Chondrocyte (in vitro differentiated cells): Measurements from ENCODE around the gene GABRB1. TPM values are rescaled to one million over a fixed set of nuclear protein-coding genes. Genes with fewer than 3 reads are reported as not detected.

Experiments
- DNase-seq: peaks from one replicate; pipeline ENCODE4 v3.0.0; 2021; ENCODE audit warnings: mixed read lengths, low spot score
- H3K27ac Mint-ChIP-seq: one replicate; pipeline ENCODE4 v1.8.0; 2021; ENCODE audit warnings: mild to moderate bottlenecking, moderate library complexity, mixed read lengths; ENCODE audit not compliant: unreplicated experiment
- H3K27me3 Mint-ChIP-seq: 2 replicates; pipeline ENCODE4 v1.8.0; 2021; ENCODE audit warnings: low read depth, mixed read lengths
- H3K36me3 Mint-ChIP-seq: 2 replicates; pipeline ENCODE4 v1.8.0; 2021; ENCODE audit warnings: low read depth, mixed read lengths
- H3K4me1 Mint-ChIP-seq: 2 replicates; pipeline ENCODE4 v1.8.0; 2021; ENCODE audit warnings: low read depth, mild to moderate bottlenecking, mixed read lengths
- H3K4me3 Mint-ChIP-seq: one replicate; pipeline ENCODE4 v1.8.0; 2021; ENCODE audit warnings: mild to moderate bottlenecking, moderate library complexity, mixed read lengths; ENCODE audit not compliant: unreplicated experiment
- H3K9me3 Mint-ChIP-seq: 2 replicates; pipeline ENCODE4 v1.8.0; 2021; ENCODE audit warnings: low read depth, mixed read lengths
- CTCF ChIP-seq: fragments of 200-600 bp; sonication (generic); IDR thresholded peaks from 2 replicates; pipeline ENCODE4 v1.5.0; 2021; ENCODE audit warnings: antibody characterized with exemption, mild to moderate bottlenecking, moderate library complexity
- total RNA-seq: library from RNA; stranded (reverse); gene quantifications from 3 replicates; pipeline ENCODE4 v1.2.1, GENCODE V29; 2021

Gene GABRB1
- total RNA-seq, 1 donor from 2014 or later: not detected

- no peak for DNase-seq
- TF ChIP-seq CTCF: no peak
- Mint-ChIP-seq H3K9me3 (no peaks in the 10 kb centered on the region), H3K27ac (peak overlapping the region; percentile 58), H3K4me3 (no peak overlapping the region), H3K4me1 (peaks cover 59% of the 10 kb centered on the region), H3K36me3 (no peaks in the 10 kb centered on the region), H3K27me3 (no peaks in the 10 kb centered on the region)
Observed at GRCh38 chr4:47210828-47211227, 179.5 kb downstream of the GABRB1 start.

GRCh38 chr4:47213106-47213505 lies 181.7 kb downstream of the GABRB1 start:
- peaks cover 55% of the 10 kb centered on the region for H3K4me1 Mint-ChIP-seq
- no peak for TF ChIP-seq CTCF
- no peak for DNase-seq
- H3K9me3 Mint-ChIP-seq: no peaks in the 10 kb centered on the region
- H3K27me3 Mint-ChIP-seq: no peaks in the 10 kb centered on the region
- peak overlapping the region; percentile 83 for H3K27ac Mint-ChIP-seq
- no peak overlapping the region for H3K4me3 Mint-ChIP-seq
- H3K36me3 Mint-ChIP-seq: no peaks in the 10 kb centered on the region

- Mint-ChIP-seq H3K4me3 (no peak overlapping the region), H3K27me3 (no peaks in the 10 kb centered on the region), H3K36me3 (no peaks in the 10 kb centered on the region), H3K27ac (peak overlapping the region; percentile 83), H3K4me1 (peaks cover 55% of the 10 kb centered on the region), H3K9me3 (no peaks in the 10 kb centered on the region)
- TF ChIP-seq CTCF: peak; percentile 56
- no peak for DNase-seq
Observed at GRCh38 chr4:47213539-47213938, 182.2 kb downstream of the GABRB1 start.

- Mint-ChIP-seq H3K27me3 (no peaks in the 10 kb centered on the region), H3K27ac (peak overlapping the region; percentile 83), H3K36me3 (no peaks in the 10 kb centered on the region), H3K4me3 (no peak overlapping the region), H3K4me1 (peaks cover 55% of the 10 kb centered on the region), H3K9me3 (no peaks in the 10 kb centered on the region)
- no peak for DNase-seq
- TF ChIP-seq CTCF: no peak
Observed at GRCh38 chr4:47213971-47214370, 182.6 kb downstream of the GABRB1 start.

GRCh38 chr4:47215759-47216158 lies 184.4 kb downstream of the GABRB1 start:
- Mint-ChIP-seq H3K4me3 (no peak overlapping the region), H3K36me3 (no peaks in the 10 kb centered on the region), H3K27ac (peak overlapping the region; percentile 88), H3K4me1 (peaks cover 39% of the 10 kb centered on the region), H3K27me3 (no peaks in the 10 kb centered on the region), H3K9me3 (no peaks in the 10 kb centered on the region)
- DNase-seq: no peak
- no peak for TF ChIP-seq CTCF
